OCI-LY7 (cell line): Measurements from ENCODE around the gene LUC7L. TPM values are rescaled to one million over a fixed set of nuclear protein-coding genes. Genes with fewer than 3 reads are reported as not detected.
"Not testable (repeated sequence)": the region's sequence is repeated elsewhere in the genome, so short reads cannot be mapped to it uniquely, and the experiment has no call there.

Experiments
- BruUV-seq: library from RNA; stranded (reverse); fragments of 400-500 nt; replicated peaks from 2 replicates; lab custom pipeline; 2021; lab: Mats Ljungman, UMichigan
- CTCF ChIA-PET: fragments of 300-600 bp; sonication (Branson Sonifier 250); formaldehyde crosslinking; loops from one replicate; lab custom pipeline; 2022; ENCODE audit warnings: antibody characterized with exemption; ENCODE audit not compliant: unreplicated experiment; lab: Charles Lee
- POLR2A ChIA-PET: fragments of 300-600 bp; sonication (Branson Sonifier 250); formaldehyde crosslinking; loops from one replicate; lab custom pipeline; 2022; ENCODE audit warnings: antibody characterized with exemption; lab: Charles Lee
- DNase-seq: peaks from one replicate; pipeline ENCODE4 v3.0.0-alpha.2; 2015; ENCODE audit warnings: low spot score
- H2AFZ ChIP-seq: fragments of 200-600 bp; sonication (generic), shearing (Covaris generic); 2 replicates; pipeline ENCODE4 v1.6.1; 2014; ENCODE audit warnings: mild to moderate bottlenecking, antibody characterized with exemption, low read length, moderate library complexity
- H3K27ac ChIP-seq: fragments of 200-600 bp; sonication (generic); 2 replicates; pipeline ENCODE4 v1.5.1; 2014; ENCODE audit warnings: mixed run types, low read depth, mild to moderate bottlenecking, moderate library complexity, low read length, inconsistent platforms; ENCODE audit not compliant: poor library complexity, severe bottlenecking
- H3K36me3 ChIP-seq: fragments of 200-600 bp; sonication (generic); 2 replicates; pipeline ENCODE4 v1.6.1; 2014; ENCODE audit warnings: mild to moderate bottlenecking, antibody characterized with exemption, low read length, moderate library complexity, mixed read lengths; ENCODE audit not compliant: insufficient read depth
- H3K4me1 ChIP-seq: fragments of 200-600 bp; sonication (generic); 2 replicates; pipeline ENCODE4 v1.5.1; 2014; ENCODE audit warnings: mild to moderate bottlenecking, low read length; ENCODE audit not compliant: insufficient read depth, poor library complexity, severe bottlenecking
- H3K4me2 ChIP-seq: fragments of 200-600 bp; sonication (generic); 2 replicates; pipeline ENCODE4 v1.6.1; 2014; ENCODE audit warnings: mild to moderate bottlenecking, low read length
- H3K4me3 ChIP-seq: fragments of 200-600 bp; sonication (generic); 2 replicates; pipeline ENCODE4 v1.5.1; 2014; ENCODE audit warnings: mild to moderate bottlenecking, low read depth, low read length; ENCODE audit not compliant: poor library complexity, severe bottlenecking
- H3K79me2 ChIP-seq: fragments of 200-600 bp; sonication (generic); 2 replicates; pipeline ENCODE4 v1.6.1; 2016; ENCODE audit warnings: low read depth, mild to moderate bottlenecking, low read length, moderate library complexity, mixed read lengths; ENCODE audit not compliant: insufficient read depth
- H3K9me2 ChIP-seq: fragments of 200-600 bp; sonication (generic); 2 replicates; pipeline ENCODE4 v1.6.1; 2016; ENCODE audit warnings: mild to moderate bottlenecking, low read length, mixed read lengths; ENCODE audit not compliant: insufficient read depth
- H3K9me3 ChIP-seq: fragments of 200-600 bp; sonication (generic); 2 replicates; pipeline ENCODE4 v1.6.1; 2014; ENCODE audit warnings: mild to moderate bottlenecking, mixed run types, low read length, mixed read lengths
- H4K20me1 ChIP-seq: fragments of 200-600 bp; sonication (generic); 2 replicates; pipeline ENCODE4 v1.6.1; 2014; ENCODE audit warnings: mild to moderate bottlenecking, antibody characterized with exemption, low read length, moderate library complexity, mixed read lengths; ENCODE audit not compliant: insufficient read depth
- EZH2phosphoT487 ChIP-seq: fragments of 200-600 bp; sonication (generic); IDR thresholded peaks from 2 replicates; pipeline ENCODE4 v1.6.1; 2018; ENCODE audit warnings: low read depth, borderline replicate concordance, mild to moderate bottlenecking, mixed run types, antibody characterized with exemption, low read length, moderate library complexity, mixed read lengths
- intact Hi-C: fragments of 100-400 bp; cut with micrococcal nuclease; formaldehyde crosslinking; loops from one replicate; pipeline ENCODE4 v1.10.0; 2022; ENCODE audit not compliant: unreplicated experiment
- total RNA-seq, 2 experiments: library from RNA; depleted of rRNA in 1 of 2; stranded (reverse); fragments of >200 nt in 1 of 2; shearing (Covaris generic) in 1 of 2; gene quantifications; 2 replicates each; pipeline ENCODE4 v1.2.3, GENCODE V29; 2014 to 2022
- TF ChIP-seq, protein P1 (sequence below): fragments of 200-600 bp; sonication (generic); conservative IDR thresholded peaks from 2 replicates; pipeline ENCODE4 v1.5.1; 2014; ENCODE audit warnings: mild to moderate bottlenecking, antibody characterized with exemption, low read length, moderate library complexity, mixed read lengths

The LUC7L gene
- total RNA-seq, 2 experiments from 2014 or later = 81.4 to 90.5 TPM

DNA sequence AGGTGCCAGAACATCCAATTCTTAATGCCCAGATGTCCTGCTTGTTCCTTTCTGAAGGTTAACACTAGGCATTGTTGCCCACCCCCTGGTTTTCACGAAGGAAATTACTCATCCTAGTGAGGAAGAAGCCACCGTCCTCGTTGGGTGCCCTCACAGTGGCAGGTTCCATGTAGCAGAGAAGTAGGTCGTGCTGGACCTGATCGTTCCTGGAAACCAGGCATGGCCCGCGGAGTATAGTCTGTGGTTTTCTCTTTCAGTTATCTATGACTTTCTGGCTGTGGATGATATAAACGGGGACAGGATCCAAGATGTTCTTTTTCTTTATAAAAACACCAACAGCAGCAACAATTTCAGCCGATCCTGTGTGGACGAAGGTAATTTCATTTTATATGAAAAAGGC, 30.0 kb upstream of the LUC7L start:
- POLR2A ChIA-PET = no interaction called here
- no peak for DNase-seq
- BruUV-seq = no TSS peak
- CTCF ChIA-PET = no interaction called here
- TF ChIP-seq EZH2phosphoT487 = no peak
- TF ChIP-seq, protein P1, sequence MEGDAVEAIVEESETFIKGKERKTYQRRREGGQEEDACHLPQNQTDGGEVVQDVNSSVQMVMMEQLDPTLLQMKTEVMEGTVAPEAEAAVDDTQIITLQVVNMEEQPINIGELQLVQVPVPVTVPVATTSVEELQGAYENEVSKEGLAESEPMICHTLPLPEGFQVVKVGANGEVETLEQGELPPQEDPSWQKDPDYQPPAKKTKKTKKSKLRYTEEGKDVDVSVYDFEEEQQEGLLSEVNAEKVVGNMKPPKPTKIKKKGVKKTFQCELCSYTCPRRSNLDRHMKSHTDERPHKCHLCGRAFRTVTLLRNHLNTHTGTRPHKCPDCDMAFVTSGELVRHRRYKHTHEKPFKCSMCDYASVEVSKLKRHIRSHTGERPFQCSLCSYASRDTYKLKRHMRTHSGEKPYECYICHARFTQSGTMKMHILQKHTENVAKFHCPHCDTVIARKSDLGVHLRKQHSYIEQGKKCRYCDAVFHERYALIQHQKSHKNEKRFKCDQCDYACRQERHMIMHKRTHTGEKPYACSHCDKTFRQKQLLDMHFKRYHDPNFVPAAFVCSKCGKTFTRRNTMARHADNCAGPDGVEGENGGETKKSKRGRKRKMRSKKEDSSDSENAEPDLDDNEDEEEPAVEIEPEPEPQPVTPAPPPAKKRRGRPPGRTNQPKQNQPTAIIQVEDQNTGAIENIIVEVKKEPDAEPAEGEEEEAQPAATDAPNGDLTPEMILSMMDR = no peak
- no peak overlapping the region for H2AFZ ChIP-seq
- no peak overlapping the region for H3K4me3 ChIP-seq
- no peaks in the 10 kb centered on the region for H4K20me1 ChIP-seq
- H3K79me2 ChIP-seq = no peaks in the 10 kb centered on the region
- no peak overlapping the region for H3K4me2 ChIP-seq
- no peaks in the 10 kb centered on the region for H3K9me2 ChIP-seq
- no peaks in the 10 kb centered on the region for H3K9me3 ChIP-seq
- H3K36me3 ChIP-seq = no peaks in the 10 kb centered on the region
- intact Hi-C loops = no loop called here
- H3K4me1 ChIP-seq = no peaks in the 10 kb centered on the region
- H3K27ac ChIP-seq = no peak overlapping the region

DNA sequence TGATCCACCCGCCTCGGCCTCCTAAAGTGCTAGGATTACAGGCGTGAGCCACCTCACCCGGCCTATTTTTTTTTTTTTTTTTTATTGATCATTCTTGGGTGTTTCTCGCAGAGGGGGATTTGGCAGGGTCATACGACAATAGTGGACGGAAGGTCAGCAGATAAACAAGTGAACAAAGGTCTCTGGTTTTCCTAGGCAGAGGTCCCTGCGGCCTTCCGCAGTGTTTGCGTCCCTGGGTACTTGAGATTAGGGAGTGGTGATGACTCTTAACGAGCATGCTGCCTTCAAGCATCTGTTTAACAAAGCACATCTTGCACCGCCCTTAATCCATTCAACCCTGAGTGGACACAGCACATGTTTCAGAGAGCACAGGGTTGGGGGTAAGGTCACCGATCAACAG, 28.8 kb upstream of the LUC7L start:
- POLR2A ChIA-PET, DNase-seq, H3K9me3 ChIP-seq, intact Hi-C loops, BruUV-seq, H4K20me1 ChIP-seq, H3K9me2 ChIP-seq, H3K4me3 ChIP-seq, H3K4me2 ChIP-seq, H2AFZ ChIP-seq, H3K36me3 ChIP-seq, CTCF ChIA-PET, H3K4me1 ChIP-seq, H3K79me2 ChIP-seq, H3K27ac ChIP-seq: not testable (repeated sequence)

DNA sequence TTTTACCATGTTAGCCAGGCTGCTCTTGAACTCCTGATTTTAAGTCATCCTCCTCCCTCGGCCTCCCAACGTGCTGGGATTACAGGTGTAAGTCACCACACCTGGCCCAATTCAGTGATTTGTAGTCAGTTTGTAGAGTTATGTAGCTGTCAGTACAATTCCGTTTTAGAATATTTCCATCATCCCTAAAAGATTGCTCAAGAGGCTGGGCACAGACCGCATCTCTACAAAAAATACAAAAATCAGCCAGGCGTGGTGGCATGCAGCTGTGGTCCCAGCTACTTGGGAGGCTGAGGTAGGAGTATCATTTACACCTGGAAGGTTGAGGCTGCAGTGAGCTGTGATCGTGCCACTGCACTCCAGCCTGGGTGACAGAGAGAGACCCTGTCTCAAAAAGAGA, 25.9 kb upstream of the LUC7L start:
- no TSS peak for BruUV-seq
- Histone ChIP-seq H3K9me2 (no peaks in the 10 kb centered on the region), H3K79me2 (no peaks in the 10 kb centered on the region), H4K20me1 (no peaks in the 10 kb centered on the region), H3K27ac (no peak overlapping the region), H3K4me1 (no peaks in the 10 kb centered on the region), H3K9me3 (no peaks in the 10 kb centered on the region), H3K36me3 (no peaks in the 10 kb centered on the region), H3K4me3 (no peak overlapping the region), H3K4me2 (no peak overlapping the region), H2AFZ (no peak overlapping the region)
- no peak for DNase-seq
- CTCF ChIA-PET = no interaction called here
- intact Hi-C loops = no loop called here
- POLR2A ChIA-PET = no interaction called here
- TF ChIP-seq, protein P1 = no peak
